WTC11 (cell line): ENCODE measurements around the gene PRKAR1B. TPM values are rescaled to one million over a fixed set of nuclear protein-coding genes. Genes with fewer than 3 reads are reported as not detected.

Source experiments
- ATAC-seq: fragments of 200-7000 bp; cut with Tn5 transposase; 2 replicates; pipeline ENCODE4 v1.10.0; 2021; ENCODE audit warnings: mild to moderate bottlenecking, moderate library complexity
- CTCF ChIA-PET: fragments of 300-600 bp; sonication (Branson Sonifier 250); formaldehyde crosslinking; loops from one replicate; lab custom pipeline; 2021; ENCODE audit warnings: antibody characterized with exemption; lab: Charles Lee
- POLR2A ChIA-PET: fragments of 350-600 bp; sonication (Branson Sonifier 250); formaldehyde crosslinking; loops from one replicate; lab custom pipeline; 2021; ENCODE audit warnings: antibody characterized with exemption; lab: Charles Lee
- DNase-seq: peaks from one replicate; pipeline ENCODE4 v3.0.0; 2021; ENCODE audit warnings: low spot score
- H3K27ac Mint-ChIP-seq: 2 replicates; pipeline ENCODE4 v1.8.0; 2021; ENCODE audit warnings: mixed read lengths
- H3K27me3 Mint-ChIP-seq: 2 replicates; pipeline ENCODE4 v1.8.0; 2021; ENCODE audit warnings: low read depth, mild to moderate bottlenecking, moderate library complexity, mixed read lengths
- H3K36me3 Mint-ChIP-seq: 2 replicates; pipeline ENCODE4 v1.8.0; 2021; ENCODE audit warnings: mixed read lengths
- H3K4me1 Mint-ChIP-seq: 2 replicates; pipeline ENCODE4 v1.8.0; 2022; ENCODE audit warnings: mixed read lengths
- H3K4me3 Mint-ChIP-seq: 2 replicates; pipeline ENCODE4 v1.8.0; 2021; ENCODE audit warnings: mild to moderate bottlenecking, moderate library complexity, mixed read lengths
- H3K9me3 Mint-ChIP-seq: 2 replicates; pipeline ENCODE4 v1.8.0; 2021; ENCODE audit warnings: mixed read lengths
- AFF4 ChIP-seq: sonication (generic); formaldehyde crosslinking; IDR thresholded peaks from 2 replicates; pipeline ENCODE4 v1.8.1; 2023; ENCODE audit warnings: mild to moderate bottlenecking, missing genetic modification reagents, borderline replicate concordance
- AR ChIP-seq: fragments of 250-450 bp; sonication (Bioruptor Pico); IDR thresholded peaks from 2 replicates; pipeline ENCODE4 v1.9.0; 2021; ENCODE audit warnings: mild to moderate bottlenecking
- ATF3 ChIP-seq: sonication (generic); formaldehyde crosslinking; conservative IDR thresholded peaks from 2 replicates; pipeline ENCODE4 v1.8.1; 2022; ENCODE audit warnings: mild to moderate bottlenecking, missing genetic modification reagents
- CDX4 ChIP-seq: fragments of 250-450 bp; sonication (Bioruptor Pico); IDR thresholded peaks from 2 replicates; pipeline ENCODE4 v1.9.0; 2021; ENCODE audit warnings: moderate library complexity, mild to moderate bottlenecking, inconsistent platforms, borderline replicate concordance
- E2F1 ChIP-seq: sonication (generic); formaldehyde crosslinking; IDR thresholded peaks from 2 replicates; pipeline ENCODE4 v1.8.0; 2022; ENCODE audit warnings: mild to moderate bottlenecking, missing genetic modification reagents
- ERG ChIP-seq: fragments of 250-450 bp; sonication (Bioruptor Pico); IDR thresholded peaks from 2 replicates; pipeline ENCODE4 v1.8.0; 2021; ENCODE audit warnings: mild to moderate bottlenecking
- ETV6 ChIP-seq: sonication (generic); formaldehyde crosslinking; IDR thresholded peaks from 2 replicates; pipeline ENCODE4 v1.8.1; 2022; ENCODE audit warnings: mild to moderate bottlenecking, missing genetic modification reagents
- GTF2I ChIP-seq: fragments of 250-450 bp; sonication (Bioruptor Pico); conservative IDR thresholded peaks from 2 replicates; pipeline ENCODE4 v1.4.0; 2021; ENCODE audit warnings: mild to moderate bottlenecking
- IRF2 ChIP-seq: sonication (generic); formaldehyde crosslinking; IDR thresholded peaks from 2 replicates; pipeline ENCODE4 v1.8.0; 2022; ENCODE audit warnings: low read depth, missing genetic modification reagents, borderline replicate concordance
- JAZF1 ChIP-seq: fragments of 250-450 bp; sonication (Bioruptor Pico); IDR thresholded peaks from 2 replicates; pipeline ENCODE4 v1.9.0; 2021; ENCODE audit warnings: moderate library complexity, mild to moderate bottlenecking, inconsistent platforms
- JUN ChIP-seq: sonication (generic); formaldehyde crosslinking; IDR thresholded peaks from 2 replicates; pipeline ENCODE4 v1.8.0; 2023; ENCODE audit warnings: mild to moderate bottlenecking, missing genetic modification reagents
- NR3C1 ChIP-seq: sonication (generic); formaldehyde crosslinking; conservative IDR thresholded peaks from 2 replicates; pipeline ENCODE4 v1.8.1; 2023; ENCODE audit warnings: low read depth, mild to moderate bottlenecking, missing genetic modification reagents
- RELA ChIP-seq: sonication (generic); formaldehyde crosslinking; IDR thresholded peaks from 2 replicates; pipeline ENCODE4 v1.8.1; 2022; ENCODE audit warnings: missing genetic modification reagents, mild to moderate bottlenecking, borderline replicate concordance
- USF1 ChIP-seq: sonication (generic); formaldehyde crosslinking; IDR thresholded peaks from 2 replicates; pipeline ENCODE4 v1.8.0; 2022; ENCODE audit warnings: mild to moderate bottlenecking, missing genetic modification reagents
- ZNF121 ChIP-seq: sonication (generic); formaldehyde crosslinking; IDR thresholded peaks from 2 replicates; pipeline ENCODE4 v1.8.0; 2023; ENCODE audit warnings: missing genetic modification reagents
- ZNF219 ChIP-seq: sonication (generic); formaldehyde crosslinking; IDR thresholded peaks from 2 replicates; pipeline ENCODE4 v1.8.0; 2023; ENCODE audit warnings: missing genetic modification reagents, mild to moderate bottlenecking, borderline replicate concordance
- ZNF423 ChIP-seq: fragments of 250-450 bp; sonication (Bioruptor Pico); IDR thresholded peaks from 2 replicates; pipeline ENCODE4 v2.1.2; 2022; ENCODE audit warnings: mild to moderate bottlenecking, moderate library complexity
- ZNF425 ChIP-seq: fragments of 250-450 bp; sonication (Bioruptor Pico); conservative IDR thresholded peaks from 2 replicates; pipeline ENCODE4 v1.9.0; 2021; ENCODE audit warnings: mild to moderate bottlenecking
- total RNA-seq: library from RNA; stranded (reverse); gene quantifications from 3 replicates; pipeline ENCODE4 v1.2.3, GENCODE V29; 2021

Gene PRKAR1B
- total RNA-seq, 1 experiment from 2014 or later = 43.6 TPM

GRCh38 chr7:739455-739982 lies 12.4 kb upstream of the PRKAR1B start (continued):
- no peak for TF ChIP-seq AFF4 (CRISPR knock-in tag)
- TF ChIP-seq NR3C1 (CRISPR knock-in tag) = no peak
- no peak for TF ChIP-seq ETV6 (CRISPR knock-in tag)
- TF ChIP-seq ZNF423 = no peak
- TF ChIP-seq RELA (CRISPR knock-in tag) = no peak

GRCh38 chr7:738723-739454 lies 11.8 kb upstream of the PRKAR1B start:
- no peaks in the 10 kb centered on the region for H3K4me1 Mint-ChIP-seq
- H3K27ac Mint-ChIP-seq = no peak overlapping the region
- ChIA-PET CTCF (interaction anchor here (1.5 kb wide), 1 partner anchor 417 kb away, joined by 3 read pairs; no protein-coding TSS in a partner anchor), POLR2A (no interaction called here)
- no peaks in the 10 kb centered on the region for H3K27me3 Mint-ChIP-seq
- ATAC-seq = no peak
- no peak for DNase-seq
- H3K36me3 Mint-ChIP-seq = peaks cover 14% of the 10 kb centered on the region
- TF ChIP-seq GTF2I = no peak
- TF ChIP-seq E2F1 (CRISPR knock-in tag) = no peak
- TF ChIP-seq USF1 (CRISPR knock-in tag) = no peak
- H3K4me3 Mint-ChIP-seq = no peak overlapping the region
- no peaks in the 10 kb centered on the region for H3K9me3 Mint-ChIP-seq

- ATAC-seq = no peak
- peaks cover 12% of the 10 kb centered on the region for H3K36me3 Mint-ChIP-seq
- CTCF ChIA-PET = interaction anchor here (1.5 kb wide), 1 partner anchor 417 kb away, joined by 3 read pairs; no protein-coding TSS in a partner anchor
- no peak for DNase-seq
- POLR2A ChIA-PET = no interaction called here
- no peaks in the 10 kb centered on the region for H3K27me3 Mint-ChIP-seq
- no peak overlapping the region for H3K27ac Mint-ChIP-seq
- H3K4me1 Mint-ChIP-seq = no peaks in the 10 kb centered on the region
- H3K4me3 Mint-ChIP-seq = no peak overlapping the region
- 0 out of 2 replicates have a peak, but pooled peaks cover under 1% of the 10 kb centered on the region for H3K9me3 Mint-ChIP-seq
- TF ChIP-seq RELA (CRISPR knock-in tag) (no peak), ATF3 (CRISPR knock-in tag) (no peak), ZNF219 (CRISPR knock-in tag) (no peak), IRF2 (CRISPR knock-in tag) (no peak), JAZF1 (CRISPR knock-in tag) (no peak), JUN (CRISPR knock-in tag) (no peak), ERG (no peak), ZNF425 (CRISPR knock-in tag) (no peak), AR (CRISPR knock-in tag) (no peak), CDX4 (no peak), ZNF121 (CRISPR knock-in tag) (no peak)
Measured at GRCh38 chr7:738241-738640, 11.2 kb upstream of the PRKAR1B start.
